ENCODE measurements around the gene HMGCS2.

Gene HMGCS2

GRCh38 chr1:119701659-119702058, 67.0 kb downstream of the HMGCS2 start:
- TF ChIP-seq POLR2A (IDR thresholded peaks at IDR 0.05; ENCODE audit: low read depth, low read length), result no peak
- DNase-seq (ENCODE audit: insufficient read length, low spot score), result no peak
- no peak for FAIRE-seq

GRCh38 chr1:119700326-119700725, 68.4 kb downstream of the HMGCS2 start:
- DNase-seq (ENCODE audit: insufficient read length, low spot score), result no peak
- no peak for TF ChIP-seq POLR2A (IDR thresholded peaks at IDR 0.05; ENCODE audit: low read depth, low read length)
- FAIRE-seq, result no peak

Measured in H54 (cell line).